ENCODE data around the gene SETD1B. TPM values are rescaled to one million over a fixed set of nuclear protein-coding genes. Genes with fewer than 3 reads are reported as not detected.

SETD1B gene
- total and polyA plus RNA-seq, 2 donors (not counting 1 experiment from before 2014, with no cell fraction given), result 1.2 to 3.5 TPM

GRCh38 chr12:121787063-121788025, 16.5 kb upstream of the SETD1B start:
- TF ChIP-seq CTCF (conservative IDR thresholded peaks at IDR 0.05 in 1 of 2, IDR thresholded peaks at IDR 0.05 in 1 of 2; ENCODE audit: low read depth in 1 of 2, low read length in 2 of 2) (no peak), EZH2 (IDR thresholded peaks at IDR 0.05; ENCODE audit: low read length, missing control alignments) (no peak)
- Histone ChIP-seq H3K36me3 (ENCODE audit: control insufficient read depth, insufficient read depth, low read length) (no peaks in the 10 kb centered on the region), H3K27ac (ENCODE audit: insufficient read depth, low read length) (no peak overlapping the region), H3K79me2 (ENCODE audit: control insufficient read depth, insufficient read depth, low read length) (no peaks in the 10 kb centered on the region), H4K20me1 (ENCODE audit: control insufficient read depth, extremely low read depth, insufficient read depth, low read length) (no peaks in the 10 kb centered on the region), H3K9ac (ENCODE audit: insufficient read depth, low read length) (no peak overlapping the region), H3K4me1 (ENCODE audit: control insufficient read depth, extremely low read depth, insufficient read depth, low read length) (peaks cover 24% of the 10 kb centered on the region), H2AFZ (ENCODE audit: low read length) (no peak overlapping the region), H3K4me3 (replicated peaks in 1 of 4; ENCODE audit: control extremely low read depth in 1 of 4, insufficient read depth in 1 of 4, low read depth in 3 of 4, low read length in 4 of 4) (no peak overlapping the region), H3K27me3 (ENCODE audit: control insufficient read depth, insufficient read depth, low read length) (no peaks in the 10 kb centered on the region), H3K9me3 (ENCODE audit: control insufficient read depth, insufficient read depth, low read depth, low read length) (no peaks in the 10 kb centered on the region), H3K4me2 (ENCODE audit: extremely low read depth, insufficient read depth, low read length) (no peak overlapping the region)
- no peak for DNase-seq (ENCODE audit: low read depth in 2 of 2)

DNA sequence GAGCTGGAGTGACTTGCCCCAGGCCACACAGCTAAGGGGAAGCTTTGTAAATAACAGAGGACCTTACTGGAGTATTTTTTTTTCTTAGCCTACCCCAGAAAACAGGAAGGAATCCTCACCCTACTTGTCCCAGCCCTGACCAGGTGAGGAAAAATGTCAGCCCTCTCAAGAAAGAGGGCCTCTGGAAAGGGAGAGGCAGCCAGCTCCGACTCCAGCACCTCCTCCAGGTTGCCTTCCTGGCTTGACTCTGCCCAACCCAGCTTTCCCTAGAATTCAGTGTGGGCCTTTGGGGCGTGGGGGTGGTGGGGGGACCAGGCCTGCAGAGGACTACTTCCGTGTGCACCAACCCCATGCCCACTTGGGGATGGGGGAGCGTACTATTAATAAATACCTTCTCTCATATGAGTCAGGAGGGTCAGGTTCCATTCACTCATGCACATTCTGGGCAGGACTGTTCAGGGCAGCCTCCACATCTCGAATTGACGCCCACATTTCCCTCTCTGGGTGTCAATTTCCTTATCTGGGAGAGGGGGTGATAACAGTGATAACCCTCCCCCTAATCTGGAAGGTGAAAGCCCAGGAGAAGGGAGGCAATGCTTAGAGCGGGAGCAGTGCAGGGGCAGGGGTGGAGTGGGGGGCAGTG, 15.5 kb upstream of the SETD1B start:
- no peak for TF ChIP-seq EZH2 (IDR thresholded peaks at IDR 0.05; ENCODE audit: low read length, missing control alignments)
- no peak for TF ChIP-seq CTCF (conservative IDR thresholded peaks at IDR 0.05 in 1 of 2, IDR thresholded peaks at IDR 0.05 in 1 of 2; ENCODE audit: low read depth in 1 of 2, low read length in 2 of 2)
- Histone ChIP-seq H3K79me2 (ENCODE audit: control insufficient read depth, insufficient read depth, low read length) (no peaks in the 10 kb centered on the region), H4K20me1 (ENCODE audit: control insufficient read depth, extremely low read depth, insufficient read depth, low read length) (no peaks in the 10 kb centered on the region), H3K9me3 (ENCODE audit: control insufficient read depth, insufficient read depth, low read depth, low read length) (no peaks in the 10 kb centered on the region), H3K4me2 (ENCODE audit: extremely low read depth, insufficient read depth, low read length) (no peak overlapping the region), H3K4me3 (replicated peaks in 1 of 4; ENCODE audit: control extremely low read depth in 1 of 4, insufficient read depth in 1 of 4, low read depth in 3 of 4, low read length in 4 of 4) (no peak overlapping the region), H3K4me1 (ENCODE audit: control insufficient read depth, extremely low read depth, insufficient read depth, low read length) (peaks cover 20% of the 10 kb centered on the region), H3K27ac (ENCODE audit: insufficient read depth, low read length) (no peak overlapping the region), H3K36me3 (ENCODE audit: control insufficient read depth, insufficient read depth, low read length) (no peaks in the 10 kb centered on the region), H3K9ac (ENCODE audit: insufficient read depth, low read length) (no peak overlapping the region), H2AFZ (ENCODE audit: low read length) (no peak overlapping the region), H3K27me3 (ENCODE audit: control insufficient read depth, insufficient read depth, low read length) (no peaks in the 10 kb centered on the region)
- no peak for DNase-seq (ENCODE audit: low read depth in 2 of 2)

- H2AFZ ChIP-seq (ENCODE audit: low read length), result no peak overlapping the region
- TF ChIP-seq EZH2 (IDR thresholded peaks at IDR 0.05; ENCODE audit: low read length, missing control alignments) (no peak), CTCF (conservative IDR thresholded peaks at IDR 0.05 in 1 of 2, IDR thresholded peaks at IDR 0.05 in 1 of 2; ENCODE audit: low read depth in 1 of 2, low read length in 2 of 2) (no peak)
- no peak for DNase-seq (ENCODE audit: low read depth in 2 of 2)
- no peak overlapping the region for H3K4me2 ChIP-seq (ENCODE audit: extremely low read depth, insufficient read depth, low read length)
- H3K4me3 ChIP-seq (replicated peaks in 1 of 4; ENCODE audit: control extremely low read depth in 1 of 4, insufficient read depth in 1 of 4, low read depth in 3 of 4, low read length in 4 of 4), result no peak overlapping the region
- no peaks in the 10 kb centered on the region for H3K9me3 ChIP-seq (ENCODE audit: control insufficient read depth, insufficient read depth, low read depth, low read length)
- no peaks in the 10 kb centered on the region for H3K79me2 ChIP-seq (ENCODE audit: control insufficient read depth, insufficient read depth, low read length)
- no peak overlapping the region for H3K9ac ChIP-seq (ENCODE audit: insufficient read depth, low read length)
- no peaks in the 10 kb centered on the region for H3K27me3 ChIP-seq (ENCODE audit: control insufficient read depth, insufficient read depth, low read length)
- peaks cover 16% of the 10 kb centered on the region for H3K4me1 ChIP-seq (ENCODE audit: control insufficient read depth, extremely low read depth, insufficient read depth, low read length)
- no peaks in the 10 kb centered on the region for H4K20me1 ChIP-seq (ENCODE audit: control insufficient read depth, extremely low read depth, insufficient read depth, low read length)
- no peaks in the 10 kb centered on the region for H3K36me3 ChIP-seq (ENCODE audit: control insufficient read depth, insufficient read depth, low read length)
- no peak overlapping the region for H3K27ac ChIP-seq (ENCODE audit: insufficient read depth, low read length)
Measured at GRCh38 chr12:121789233-121789781, 14.5 kb upstream of the SETD1B start.

All from fibroblast of lung (primary cell).